GM18858 (cell line): ENCODE results near the gene CADPS2.

ENCODE experiments used
- ATAC-seq: cut with Tn5 transposase; IDR thresholded peaks from one replicate; pipeline ENCODE4 v1.9.1; 2021; ENCODE audit not compliant: unreplicated experiment

CADPS2 gene

GRCh38 chr7:122327969-122328368, 558.3 kb downstream of the CADPS2 start:
- ATAC-seq, result no peak

GRCh38 chr7:122316467-122317388, 569.5 kb downstream of the CADPS2 start:
- ATAC-seq, result no peak

GRCh38 chr7:122315507-122316466, 570.5 kb downstream of the CADPS2 start:
- no peak for ATAC-seq

DNA sequence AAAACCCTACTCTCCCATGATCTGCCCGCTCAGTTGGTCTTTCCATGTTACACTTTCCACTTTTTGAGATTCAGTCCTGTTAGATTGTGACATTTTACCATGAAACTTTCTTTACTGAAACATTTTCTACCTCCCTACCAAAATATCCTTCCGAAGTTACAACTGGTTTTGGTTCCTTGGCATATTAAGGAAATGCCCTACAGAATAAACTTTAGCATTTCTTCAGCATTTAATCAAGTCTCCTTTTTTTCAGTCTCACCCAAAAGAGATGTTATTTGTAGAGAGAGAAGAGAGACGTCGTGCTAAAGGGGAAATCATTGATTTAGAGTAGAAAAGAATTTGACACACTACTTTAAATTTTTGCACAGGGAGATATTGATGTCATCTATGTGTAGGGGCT, 572.0 kb downstream of the CADPS2 start:
- no peak for ATAC-seq

GRCh38 chr7:122312789-122313188, 573.5 kb downstream of the CADPS2 start:
- no peak for ATAC-seq

GRCh38 chr7:122311734-122312450, 574.4 kb downstream of the CADPS2 start:
- no peak for ATAC-seq

- no peak for ATAC-seq
These were observed 575.1 kb downstream of the CADPS2 start for GRCh38 chr7:122311050-122311700.

- ATAC-seq, result peak; percentile 47
These were observed 575.9 kb downstream of the CADPS2 start for GRCh38 chr7:122310119-122311021.

GRCh38 chr7:122309421-122309820, 576.8 kb downstream of the CADPS2 start:
- no peak for ATAC-seq

GRCh38 chr7:122307228-122307621, 579.0 kb downstream of the CADPS2 start:
- no peak for ATAC-seq

DNA sequence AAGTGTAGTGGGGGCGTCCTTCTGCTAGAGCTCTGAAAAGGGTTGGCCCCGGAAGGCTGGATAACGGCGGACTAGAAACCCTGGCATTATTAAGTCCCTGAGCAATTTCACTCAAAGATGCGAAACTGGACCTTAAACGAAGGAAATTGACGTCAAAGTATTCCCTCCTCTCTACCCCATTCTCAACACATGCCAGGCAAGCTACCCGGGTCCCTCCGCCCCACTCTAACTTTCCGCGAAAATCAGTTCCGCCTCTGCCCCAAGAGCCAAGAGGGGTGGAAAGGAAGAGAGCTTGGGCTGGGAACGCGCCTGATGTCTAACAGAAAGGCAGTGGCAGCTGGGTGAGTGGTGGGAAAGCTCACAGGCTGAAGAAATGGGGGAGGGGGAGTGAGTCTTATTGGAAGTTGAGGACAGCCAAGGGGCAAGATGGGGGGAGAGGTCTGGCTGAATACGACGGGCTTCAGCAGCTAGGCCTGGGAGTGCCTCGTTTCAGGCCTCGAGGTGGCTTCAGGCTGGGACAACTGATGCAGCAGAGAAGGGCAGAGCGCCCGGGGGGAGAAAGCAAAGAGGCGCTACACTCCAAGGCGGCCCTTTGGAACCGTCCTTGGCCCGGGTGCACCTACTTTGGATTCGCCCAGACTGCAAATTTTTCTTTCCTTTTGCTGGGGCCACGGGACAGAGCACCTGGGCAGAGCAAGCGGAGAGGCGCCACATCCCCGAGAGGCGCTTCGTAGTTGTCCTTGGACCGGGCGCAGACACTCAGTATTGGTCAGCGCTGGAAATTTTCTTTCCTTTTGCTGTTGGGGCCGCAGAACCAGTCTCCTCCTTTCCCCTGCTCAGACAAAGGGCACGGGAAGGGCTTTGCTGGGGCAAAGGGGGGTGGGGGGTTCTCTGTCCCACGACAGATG, 579.7 kb downstream of the CADPS2 start:
- ATAC-seq, result no peak

GRCh38 chr7:122305475-122306319, 580.6 kb downstream of the CADPS2 start:
- ATAC-seq, result no peak

GRCh38 chr7:122304996-122305421, 581.3 kb downstream of the CADPS2 start:
- no peak for ATAC-seq

DNA sequence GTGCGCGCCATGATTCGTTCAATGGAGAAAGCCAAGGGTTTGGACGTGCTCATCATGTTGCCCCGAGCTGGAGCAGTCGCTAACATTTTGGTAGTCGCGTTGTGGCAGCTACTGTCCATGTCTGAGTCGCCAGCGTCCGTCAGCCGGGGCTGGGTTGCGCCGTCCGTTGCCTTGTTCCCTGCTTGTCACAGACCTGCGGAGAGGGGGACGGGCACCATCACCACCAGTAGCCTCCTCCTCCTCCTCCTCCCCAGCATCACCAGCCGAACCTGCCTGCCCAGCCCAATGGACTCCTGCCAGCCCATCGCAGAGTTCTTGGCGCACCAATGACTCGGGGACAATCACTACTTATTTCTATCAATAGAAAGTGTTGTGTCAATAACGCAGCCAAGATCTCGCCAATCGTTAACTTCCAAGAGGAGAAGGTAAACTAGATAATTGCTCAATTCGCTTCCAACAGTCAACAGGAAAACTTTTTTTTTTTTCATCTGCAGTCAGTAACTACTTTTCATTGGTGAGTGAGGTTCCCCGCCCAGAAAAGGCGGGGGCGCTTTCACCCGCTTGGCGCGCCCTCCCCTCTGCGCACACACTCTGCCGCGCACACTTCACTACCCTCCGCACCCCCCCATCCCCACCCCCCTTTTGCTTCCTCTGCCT, 581.8 kb downstream of the CADPS2 start, which contains the start of gene FEZF1:
Gene FEZF1, minus strand, starts transcription at position 432 of the 657 bp plus-strand sequence. Its CDS starts 313 bp downstream, at position 119.
- ATAC-seq, result no peak

DNA sequence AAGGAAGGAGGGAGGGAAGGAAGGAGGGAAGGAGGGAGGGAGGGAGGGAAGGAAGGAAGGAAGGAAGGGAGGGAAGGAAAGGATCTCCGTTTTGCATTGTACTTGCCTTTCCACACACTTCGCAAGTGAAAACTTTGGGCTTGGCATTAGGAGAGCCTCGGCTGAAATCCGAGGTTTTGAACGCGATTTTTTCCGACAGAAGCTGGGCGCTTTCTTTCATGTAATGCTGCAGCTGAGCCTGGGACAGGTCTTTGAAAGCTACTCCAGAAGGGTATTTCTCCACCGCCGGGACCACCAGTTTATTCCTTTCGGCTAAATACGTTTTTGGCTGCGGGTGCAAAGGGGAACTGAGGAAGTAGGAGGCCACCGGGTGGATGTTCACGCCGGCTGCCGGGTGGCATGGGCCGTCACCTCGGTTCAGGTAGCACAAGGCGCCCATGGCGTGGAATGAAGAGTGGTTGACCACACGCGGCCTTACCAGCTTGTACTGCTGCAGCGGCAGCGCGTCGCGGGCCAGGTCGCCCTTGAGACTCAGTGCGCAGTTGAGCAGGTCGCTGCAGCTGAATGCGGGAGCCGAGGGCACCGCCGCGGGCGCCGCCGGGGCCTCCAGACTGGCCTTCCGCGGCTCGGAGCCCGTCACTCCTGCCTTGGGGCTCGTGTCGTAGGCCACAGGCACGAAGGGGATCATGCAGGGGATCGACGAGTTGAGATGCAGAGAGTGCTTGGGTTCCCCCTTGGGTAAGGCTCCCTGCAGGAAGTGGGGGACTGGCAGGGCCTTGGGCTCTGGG, 582.5 kb downstream of the CADPS2 start:
- ATAC-seq, result no peak
